GM12891 (cell line): ENCODE results near the gene SOCS6.

Source experiments
- POLR2A ChIP-seq: IDR thresholded peaks from 2 replicates; pipeline ENCODE4 v1.6.1; 2011; ENCODE audit warnings: low read depth, low read length, control low read depth
- POU2F2 ChIP-seq: IDR thresholded peaks from 2 replicates; pipeline ENCODE4 v1.6.1; 2011; ENCODE audit warnings: low read depth, mild to moderate bottlenecking, control low read depth, low read length, moderate library complexity
- TAF1 ChIP-seq: IDR thresholded peaks from 2 replicates; pipeline ENCODE4 v1.6.1; 2011; ENCODE audit warnings: low read depth, low read length, control low read depth

GRCh38 chr18:70279470-70279869 lies 9.4 kb upstream of the SOCS6 start:
- TF ChIP-seq TAF1 = no peak
- no peak for TF ChIP-seq POLR2A
- TF ChIP-seq POU2F2 = no peak
